Mesendoderm (in vitro differentiated cells): ENCODE measurements around the gene NLGN1.

ENCODE experiments used
- DNase-seq: peaks from one replicate; pipeline ENCODE4 v3.0.0; 2013
- H2AK5ac ChIP-seq: 2 replicates; pipeline ENCODE4 v1.6.1; 2013; ENCODE audit warnings: low read length, inconsistent platforms
- H2BK120ac ChIP-seq: 2 replicates; pipeline ENCODE4 v1.6.1; 2013; ENCODE audit warnings: low read depth, mild to moderate bottlenecking, low read length, moderate library complexity, mixed read lengths
- H2BK15ac ChIP-seq: replicated peaks from 2 replicates; pipeline ENCODE4 v1.6.1; 2013; ENCODE audit warnings: low read depth, mild to moderate bottlenecking, moderate library complexity
- H2BK5ac ChIP-seq: 2 replicates; pipeline ENCODE4 v1.6.1; 2013; ENCODE audit warnings: low read length, inconsistent platforms
- H3K18ac ChIP-seq: 2 replicates; pipeline ENCODE4 v1.6.1; 2013; ENCODE audit warnings: mild to moderate bottlenecking, low read length, mixed read lengths
- H3K23ac ChIP-seq: one replicate; pipeline ENCODE4 v1.6.1; 2013; ENCODE audit warnings: low read length
- H3K27ac ChIP-seq: 2 replicates; pipeline ENCODE4 v1.5.1; 2013; ENCODE audit warnings: low read depth, mild to moderate bottlenecking, inconsistent platforms, low read length, moderate library complexity
- H3K27me3 ChIP-seq: 2 replicates; pipeline ENCODE4 v1.6.1; 2013; ENCODE audit warnings: low read length, control low read depth, mild to moderate bottlenecking, inconsistent platforms; ENCODE audit not compliant: insufficient read depth, poor library complexity
- H3K36me3 ChIP-seq: 2 replicates; pipeline ENCODE4 v1.6.1; 2013; ENCODE audit warnings: low read length, inconsistent platforms; ENCODE audit not compliant: control insufficient read depth, insufficient read depth
- H3K4ac ChIP-seq: one replicate; pipeline ENCODE4 v1.6.1; 2013; ENCODE audit warnings: low read depth, mild to moderate bottlenecking, low read length, moderate library complexity
- H3K4me1 ChIP-seq: 2 replicates; pipeline ENCODE4 v1.6.1; 2013; ENCODE audit warnings: low read depth, low read length, inconsistent platforms; ENCODE audit not compliant: control insufficient read depth
- H3K4me2 ChIP-seq: 2 replicates; pipeline ENCODE4 v1.6.1; 2013; ENCODE audit warnings: low read length
- H3K4me3 ChIP-seq: 2 replicates; pipeline ENCODE4 v1.5.1; 2013; ENCODE audit warnings: mild to moderate bottlenecking, low read length
- H3K56ac ChIP-seq: one replicate; pipeline ENCODE4 v1.6.1; 2013; ENCODE audit warnings: low read length
- H3K79me1 ChIP-seq: 2 replicates; pipeline ENCODE4 v1.6.1; 2013; ENCODE audit warnings: low read length, inconsistent platforms
- H3K79me2 ChIP-seq: 2 replicates; pipeline ENCODE4 v1.6.1; 2013; ENCODE audit warnings: mild to moderate bottlenecking, low read length; ENCODE audit not compliant: control insufficient read depth, insufficient read depth
- H3K9ac ChIP-seq: 2 replicates; pipeline ENCODE4 v1.6.1; 2013; ENCODE audit warnings: low read length, inconsistent platforms
- H4K5ac ChIP-seq: one replicate; pipeline ENCODE4 v1.6.1; 2013; ENCODE audit warnings: low read length
- H4K8ac ChIP-seq: one replicate; pipeline ENCODE4 v1.6.1; 2013; ENCODE audit warnings: low read depth, mild to moderate bottlenecking, control low read depth, low read length, moderate library complexity
- WGBS: extraction: QIAGEN DNeasy Blood & Tissue Kit; methylation state at CpG from one replicate; pipeline ENCODE4 v1.1.7; 2013; ENCODE audit warnings: low lambda C conversion rate, missing lambda C conversion rate; ENCODE audit not compliant: insufficient coverage; ENCODE audit errors: extremely low coverage; 5-methylcytosine and 5-hydroxymethylcytosine counted together

The NLGN1 gene

DNA sequence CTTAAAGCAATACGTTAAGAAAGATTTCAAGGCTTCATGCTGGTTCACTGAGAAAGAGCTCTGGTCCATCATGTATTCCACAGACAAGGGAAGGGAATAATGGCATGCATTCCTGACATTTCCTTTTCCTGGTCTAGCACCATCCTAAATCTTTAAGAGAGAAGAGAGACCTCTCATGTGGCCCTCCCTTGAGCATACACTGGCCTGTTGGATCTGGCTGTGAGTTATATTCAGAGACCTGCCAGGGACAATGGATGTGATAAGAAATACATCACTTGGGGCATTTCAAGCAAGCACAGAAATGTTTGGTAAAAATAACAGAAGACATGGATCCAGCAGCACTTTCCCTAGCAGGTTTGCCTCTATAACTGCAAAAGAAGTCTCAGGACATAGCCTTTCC is 507.8 kb downstream of the NLGN1 start:
- Histone ChIP-seq H3K36me3 (no peaks in the 10 kb centered on the region), H3K27me3 (no peaks in the 10 kb centered on the region), H3K4me2 (no peak overlapping the region), H3K27ac (no peak overlapping the region), H3K23ac (no peak overlapping the region), H3K56ac (no peak overlapping the region), H2BK120ac (no peak overlapping the region), H3K4ac (no peak overlapping the region), H3K4me1 (peaks cover 8% of the 10 kb centered on the region), H3K79me2 (no peaks in the 10 kb centered on the region), H3K4me3 (no peak overlapping the region), H2BK15ac (no peak overlapping the region), H4K8ac (no peak overlapping the region), H2BK5ac (no peak overlapping the region), H3K18ac (no peak overlapping the region), H3K79me1 (no peaks in the 10 kb centered on the region), H4K5ac (no peak overlapping the region), H3K9ac (no peak overlapping the region), H2AK5ac (no peak overlapping the region)
- WGBS, result no CpG with 5 or more reads among the region's 1 CpG
- peak; percentile 48 for DNase-seq

DNA sequence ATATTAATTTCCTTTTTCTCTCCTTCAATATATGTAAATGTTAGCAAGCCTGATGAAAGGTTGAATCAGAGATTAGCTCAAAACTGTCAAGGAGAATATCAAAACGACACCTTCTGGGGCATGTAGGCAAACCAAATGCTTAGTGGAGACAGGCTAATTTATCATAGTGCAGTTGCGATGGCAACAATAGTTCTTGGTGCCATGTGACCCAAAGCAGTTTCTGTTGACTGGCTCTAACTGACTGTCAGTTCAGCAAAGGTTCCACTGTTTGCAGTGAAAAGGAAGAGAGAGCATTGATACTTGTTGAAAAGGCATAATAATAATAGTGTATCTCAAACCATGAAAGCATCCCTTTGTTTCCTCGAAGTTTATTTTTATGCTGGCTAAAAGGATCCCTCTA is 513.9 kb downstream of the NLGN1 start:
- no peak overlapping the region for H4K5ac ChIP-seq
- WGBS, result no CpG with 5 or more reads among the region's 3 CpGs
- no peak overlapping the region for H3K4me2 ChIP-seq
- no peaks in the 10 kb centered on the region for H3K36me3 ChIP-seq
- no peak overlapping the region for H3K4ac ChIP-seq
- H2BK15ac ChIP-seq, result no peak overlapping the region
- no peak overlapping the region for H2BK120ac ChIP-seq
- no peaks in the 10 kb centered on the region for H3K79me2 ChIP-seq
- H3K56ac ChIP-seq, result no peak overlapping the region
- no peak overlapping the region for H3K18ac ChIP-seq
- no peak overlapping the region for H2AK5ac ChIP-seq
- no peak overlapping the region for H2BK5ac ChIP-seq
- H3K79me1 ChIP-seq, result no peaks in the 10 kb centered on the region
- H3K9ac ChIP-seq, result no peak overlapping the region
- no peaks in the 10 kb centered on the region for H3K27me3 ChIP-seq
- no peak for DNase-seq
- H4K8ac ChIP-seq, result no peak overlapping the region
- no peak overlapping the region for H3K23ac ChIP-seq
- H3K4me3 ChIP-seq, result no peak overlapping the region
- no peak overlapping the region for H3K27ac ChIP-seq
- H3K4me1 ChIP-seq, result peaks cover 7% of the 10 kb centered on the region

DNA sequence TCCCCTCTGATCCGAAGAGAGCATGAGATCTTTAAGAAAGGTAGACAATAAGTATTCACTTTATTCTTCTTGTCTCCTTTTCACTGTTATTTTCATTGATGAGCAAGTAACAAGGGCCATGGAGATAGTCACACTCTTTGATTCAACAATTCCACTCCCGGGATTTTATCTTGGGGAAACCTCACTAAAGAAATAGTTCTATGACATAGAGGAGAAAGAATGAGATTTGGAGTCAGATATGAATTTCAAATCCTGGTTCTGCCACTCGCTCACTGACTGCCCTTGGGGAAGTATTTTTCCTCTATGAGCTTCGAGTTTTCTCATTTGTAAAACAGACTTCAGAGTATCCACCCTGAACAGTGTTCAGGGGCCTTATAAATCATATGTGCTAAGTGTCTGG is 514.6 kb downstream of the NLGN1 start:
- Histone ChIP-seq H3K4me2 (no peak overlapping the region), H3K79me2 (no peaks in the 10 kb centered on the region), H3K9ac (no peak overlapping the region), H3K56ac (no peak overlapping the region), H3K18ac (no peak overlapping the region), H2BK5ac (no peak overlapping the region), H3K4me3 (no peak overlapping the region), H4K8ac (no peak overlapping the region), H3K23ac (no peak overlapping the region), H3K36me3 (no peaks in the 10 kb centered on the region), H2BK15ac (no peak overlapping the region), H2AK5ac (no peak overlapping the region), H3K4me1 (peaks cover 7% of the 10 kb centered on the region), H4K5ac (no peak overlapping the region), H3K27ac (no peak overlapping the region), H3K27me3 (no peaks in the 10 kb centered on the region), H3K4ac (no peak overlapping the region), H2BK120ac (no peak overlapping the region), H3K79me1 (no peaks in the 10 kb centered on the region)
- WGBS, result no CpG with 5 or more reads among the region's 4 CpGs
- peak; percentile 57 for DNase-seq

DNA sequence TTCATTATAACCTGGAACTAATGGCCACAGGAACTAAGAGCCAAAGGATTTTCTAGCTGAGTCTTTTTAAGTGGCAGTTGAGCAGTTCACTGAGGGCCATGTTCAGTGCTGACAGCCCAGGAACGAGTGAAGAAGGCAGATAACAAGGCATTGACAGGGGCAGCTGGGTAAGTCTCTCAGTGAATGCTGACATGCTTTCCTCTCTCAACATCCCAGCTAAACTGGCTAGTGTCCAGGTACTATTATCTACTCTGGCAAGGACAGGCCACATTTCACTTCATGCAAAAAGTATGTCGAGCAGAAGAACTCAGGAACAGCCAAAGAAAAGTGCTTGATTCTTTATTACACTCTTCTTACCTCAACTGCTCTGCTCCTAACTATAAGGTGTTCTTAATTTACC is 515.9 kb downstream of the NLGN1 start:
- H3K4me2 ChIP-seq, result no peak overlapping the region
- H3K36me3 ChIP-seq, result no peaks in the 10 kb centered on the region
- peak; percentile 30 for DNase-seq
- no peaks in the 10 kb centered on the region for H3K79me2 ChIP-seq
- H3K4me1 ChIP-seq, result peaks cover 7% of the 10 kb centered on the region
- no peak overlapping the region for H2BK5ac ChIP-seq
- H3K27me3 ChIP-seq, result no peaks in the 10 kb centered on the region
- H3K79me1 ChIP-seq, result no peaks in the 10 kb centered on the region
- H2AK5ac ChIP-seq, result no peak overlapping the region
- H3K4ac ChIP-seq, result peak overlapping the region; percentile 12
- H4K8ac ChIP-seq, result no peak overlapping the region
- H4K5ac ChIP-seq, result no peak overlapping the region
- no peak overlapping the region for H3K27ac ChIP-seq
- H3K18ac ChIP-seq, result no peak overlapping the region
- no peak overlapping the region for H3K56ac ChIP-seq
- no peak overlapping the region for H2BK120ac ChIP-seq
- H3K9ac ChIP-seq, result no peak overlapping the region
- H3K4me3 ChIP-seq, result no peak overlapping the region
- no CpG with 5 or more reads among the region's 2 CpGs for WGBS
- H2BK15ac ChIP-seq, result no peak overlapping the region
- no peak overlapping the region for H3K23ac ChIP-seq

DNA sequence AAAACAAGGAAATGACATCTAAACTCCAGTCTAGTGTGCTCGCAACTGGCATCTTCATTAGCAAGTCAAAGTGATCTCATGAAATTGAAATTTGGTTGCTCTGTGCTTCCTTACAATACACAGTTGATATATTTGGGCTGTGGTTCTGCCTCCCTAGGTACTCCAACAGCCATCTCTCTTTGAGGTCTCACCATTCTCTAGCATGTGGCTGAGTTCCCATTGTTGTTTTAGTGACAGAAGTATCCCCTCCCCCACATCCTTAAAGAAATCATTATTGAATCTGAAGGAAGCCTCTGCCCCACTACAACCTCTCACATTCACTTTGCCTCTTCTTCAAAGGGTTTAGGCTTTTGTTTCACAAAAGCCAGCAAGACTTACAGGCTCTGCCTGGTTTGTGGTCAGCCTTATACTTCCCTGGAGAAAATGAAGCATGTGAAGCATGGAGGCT is 516.5 kb downstream of the NLGN1 start:
- H4K5ac ChIP-seq, result no peak overlapping the region
- peaks cover 7% of the 10 kb centered on the region for H3K4me1 ChIP-seq
- H2BK120ac ChIP-seq, result no peak overlapping the region
- no peak overlapping the region for H4K8ac ChIP-seq
- peak overlapping the region; percentile 87 for H2BK15ac ChIP-seq
- WGBS, result no CpG with 5 or more reads among the region's 1 CpG
- H3K23ac ChIP-seq, result no peak overlapping the region
- H3K79me1 ChIP-seq, result no peaks in the 10 kb centered on the region
- no peak overlapping the region for H3K56ac ChIP-seq
- no peaks in the 10 kb centered on the region for H3K36me3 ChIP-seq
- no peaks in the 10 kb centered on the region for H3K27me3 ChIP-seq
- H3K4me2 ChIP-seq, result no peak overlapping the region
- H3K79me2 ChIP-seq, result no peaks in the 10 kb centered on the region
- no peak overlapping the region for H3K18ac ChIP-seq
- peak overlapping the region; percentile 65 for H3K4ac ChIP-seq
- DNase-seq, result peak; percentile 67
- no peak overlapping the region for H3K9ac ChIP-seq
- H2AK5ac ChIP-seq, result no peak overlapping the region
- no peak overlapping the region for H3K27ac ChIP-seq
- no peak overlapping the region for H2BK5ac ChIP-seq
- H3K4me3 ChIP-seq, result no peak overlapping the region

DNA sequence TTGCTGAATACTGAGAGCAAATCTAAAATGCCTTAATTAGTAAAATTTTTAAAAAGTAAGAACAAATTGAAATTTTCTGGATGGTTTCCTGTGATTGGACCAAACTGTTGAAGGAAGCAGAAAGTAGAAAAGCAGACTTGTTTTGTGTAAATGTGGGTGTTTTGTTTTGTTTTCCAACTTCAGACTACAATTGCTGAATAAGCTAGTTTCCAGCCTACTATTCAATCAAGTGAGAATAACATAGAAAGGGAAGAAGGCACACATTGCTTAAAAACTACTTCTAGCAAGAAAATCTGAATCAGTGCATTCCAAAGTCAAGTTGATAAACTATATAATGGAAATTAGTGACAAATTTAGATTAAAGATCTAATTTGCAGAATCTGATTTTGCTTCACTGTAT is 519.3 kb downstream of the NLGN1 start:
- Histone ChIP-seq H3K36me3 (no peaks in the 10 kb centered on the region), H3K4me2 (no peak overlapping the region), H2BK120ac (no peak overlapping the region), H4K8ac (no peak overlapping the region), H3K18ac (no peak overlapping the region), H2BK15ac (no peak overlapping the region), H4K5ac (no peak overlapping the region), H3K27ac (no peak overlapping the region), H3K4me1 (peaks cover 5% of the 10 kb centered on the region), H3K27me3 (no peaks in the 10 kb centered on the region), H3K79me1 (no peaks in the 10 kb centered on the region), H3K4ac (no peak overlapping the region), H3K4me3 (no peak overlapping the region), H3K56ac (no peak overlapping the region), H2AK5ac (no peak overlapping the region), H3K23ac (no peak overlapping the region), H3K9ac (no peak overlapping the region), H2BK5ac (no peak overlapping the region), H3K79me2 (no peaks in the 10 kb centered on the region)
- DNase-seq, result no peak
